ES-I3 (cell line): ENCODE results near the gene MEIG1.
"Not testable (repeated sequence)": the region's sequence is repeated elsewhere in the genome, so short reads cannot be mapped to it uniquely, and the experiment has no call there.

Source experiments
- H3K36me3 ChIP-seq: 2 replicates; pipeline ENCODE4 v1.6.1; 2013; ENCODE audit warnings: mild to moderate bottlenecking, low read length, control low read depth, moderate library complexity; ENCODE audit not compliant: insufficient read depth
- H3K4me1 ChIP-seq: 2 replicates; pipeline ENCODE4 v1.6.1; 2013; ENCODE audit warnings: mild to moderate bottlenecking, control low read depth, low read length; ENCODE audit not compliant: insufficient read depth
- H3K9ac ChIP-seq: 2 replicates; pipeline ENCODE4 v1.6.1; 2013; ENCODE audit warnings: low read depth, mild to moderate bottlenecking, low read length, moderate library complexity
- H3K9me3 ChIP-seq: 2 replicates; pipeline ENCODE4 v1.6.1; 2013; ENCODE audit warnings: mild to moderate bottlenecking, low read length, moderate library complexity; ENCODE audit not compliant: control insufficient read depth, insufficient read depth

Gene MEIG1, protein sequence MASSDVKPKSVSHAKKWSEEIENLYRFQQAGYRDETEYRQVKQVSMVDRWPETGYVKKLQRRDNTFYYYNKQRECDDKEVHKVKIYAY

DNA sequence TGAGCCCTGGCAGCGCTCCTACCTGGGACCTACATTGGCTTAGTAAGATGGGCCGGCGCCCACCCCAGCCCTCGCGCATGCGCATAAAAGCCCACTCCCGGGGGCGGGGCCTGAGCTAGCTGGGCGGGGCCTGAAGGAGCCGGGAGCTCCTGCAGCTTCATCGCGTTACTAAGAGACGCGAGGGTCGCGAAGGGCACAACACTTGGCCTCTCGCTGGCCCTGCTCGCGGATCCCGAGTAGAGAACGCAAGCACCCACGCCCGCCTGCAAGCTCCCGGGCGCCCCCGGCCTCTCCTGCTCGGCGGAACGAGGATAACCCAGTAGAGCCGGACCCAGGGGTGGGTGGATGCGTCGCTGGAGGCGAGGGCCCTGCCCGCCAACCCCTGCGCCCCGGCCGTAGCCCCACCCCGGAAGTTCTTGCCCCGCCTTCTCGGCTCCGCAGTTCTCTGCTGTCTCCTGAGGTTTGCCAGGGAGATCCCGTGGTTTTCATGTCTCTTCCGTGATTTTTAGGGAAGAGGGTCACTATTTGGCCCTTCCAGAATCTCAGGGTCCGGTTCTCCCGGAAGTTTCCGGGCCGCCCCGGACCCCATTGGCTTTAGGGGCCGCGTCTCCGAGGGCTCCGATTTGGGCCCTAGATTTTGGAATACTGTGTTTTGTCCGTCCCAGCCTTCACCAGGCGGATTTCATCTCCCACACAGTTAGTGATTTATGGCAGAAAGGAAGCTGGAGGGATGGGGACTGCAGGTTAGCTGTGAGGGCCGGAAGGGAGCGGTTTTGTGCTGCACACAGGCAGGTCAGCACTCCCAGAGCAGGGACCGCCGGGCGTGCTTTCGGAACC is at the start of gene MEIG1:
Gene MEIG1, plus strand, starts transcription at position 168 of the 837 bp plus-strand sequence. CDS start 7,081 bp downstream, outside the sequence.
- Histone ChIP-seq H3K9ac (peak within 1 kb of the TSS; percentile 61), H3K36me3 (no peaks in the 10 kb centered on the region), H3K9me3 (no peaks in the 10 kb centered on the region), H3K4me1 (no peaks in the 10 kb centered on the region)

DNA sequence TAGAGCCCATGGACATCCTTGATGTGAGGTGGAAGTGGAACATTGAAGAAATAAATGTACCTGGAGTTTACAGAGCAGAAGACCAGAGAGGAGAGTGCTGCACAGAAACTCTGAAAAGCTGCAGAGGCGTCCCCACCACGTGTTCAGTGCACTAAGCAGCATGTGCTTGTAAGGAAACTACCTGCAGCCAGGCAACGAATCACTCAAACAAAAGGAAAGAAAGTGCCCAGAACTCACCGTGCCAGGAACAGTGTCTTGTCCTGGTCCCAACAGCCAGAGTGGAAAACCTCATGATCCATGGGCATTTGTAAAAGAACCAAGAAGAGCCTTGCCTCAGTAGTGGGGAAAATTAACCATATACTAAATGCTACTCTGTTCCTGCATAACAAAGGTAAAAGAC is 48.2 kb upstream of the MEIG1 start:
- Histone ChIP-seq H3K9ac (no peak overlapping the region), H3K9me3 (peaks cover 12% of the 10 kb centered on the region), H3K36me3 (peaks cover 18% of the 10 kb centered on the region), H3K4me1 (no peaks in the 10 kb centered on the region)

DNA sequence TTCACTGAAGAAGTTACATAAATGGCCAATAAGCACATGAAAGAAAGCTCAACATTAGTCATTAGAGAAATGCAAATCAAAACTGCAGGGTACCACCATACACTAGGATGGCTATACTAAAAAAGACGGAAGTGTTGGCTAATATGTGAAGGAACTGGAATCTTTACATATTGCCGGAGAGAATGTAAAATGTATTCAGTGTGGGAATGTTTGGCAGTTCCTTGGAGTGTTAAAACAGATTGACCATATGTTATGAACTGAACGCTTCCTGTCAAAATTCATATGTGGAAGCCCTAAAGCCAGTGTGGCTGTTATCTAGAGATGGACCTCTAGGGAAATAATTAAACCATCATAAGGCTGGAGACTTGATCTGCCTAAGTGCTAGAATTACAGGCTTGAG is 47.4 kb upstream of the MEIG1 start:
- H3K4me1 ChIP-seq: no peaks in the 10 kb centered on the region
- peaks cover 18% of the 10 kb centered on the region; the same call in 1 of the 2 replicates for H3K36me3 ChIP-seq
- H3K9ac ChIP-seq: no peak overlapping the region
- peaks cover 9% of the 10 kb centered on the region for H3K9me3 ChIP-seq

DNA sequence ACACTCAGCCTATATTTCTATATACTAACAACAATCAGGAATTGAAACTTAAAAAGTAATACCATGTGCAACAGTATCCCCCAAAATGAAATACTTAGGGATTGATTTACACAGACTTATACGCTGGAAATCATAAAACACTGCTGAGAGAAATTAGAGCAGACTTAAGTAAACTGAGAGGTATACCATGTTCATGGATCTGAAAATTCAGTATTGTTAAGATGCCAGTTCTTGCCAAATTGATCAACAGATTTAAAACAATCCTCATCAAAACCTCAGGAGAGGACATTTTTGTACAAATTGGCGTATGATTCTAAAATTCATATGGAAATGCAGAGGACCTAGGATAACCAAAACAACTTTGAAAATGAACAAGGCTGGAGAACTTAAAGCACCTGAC is 42.6 kb upstream of the MEIG1 start:
- Histone ChIP-seq H3K4me1 (no peaks in the 10 kb centered on the region), H3K9ac (no peak overlapping the region), H3K36me3 (peaks cover 8% of the 10 kb centered on the region; the same call in 1 of the 2 replicates), H3K9me3 (peaks cover 9% of the 10 kb centered on the region)

DNA sequence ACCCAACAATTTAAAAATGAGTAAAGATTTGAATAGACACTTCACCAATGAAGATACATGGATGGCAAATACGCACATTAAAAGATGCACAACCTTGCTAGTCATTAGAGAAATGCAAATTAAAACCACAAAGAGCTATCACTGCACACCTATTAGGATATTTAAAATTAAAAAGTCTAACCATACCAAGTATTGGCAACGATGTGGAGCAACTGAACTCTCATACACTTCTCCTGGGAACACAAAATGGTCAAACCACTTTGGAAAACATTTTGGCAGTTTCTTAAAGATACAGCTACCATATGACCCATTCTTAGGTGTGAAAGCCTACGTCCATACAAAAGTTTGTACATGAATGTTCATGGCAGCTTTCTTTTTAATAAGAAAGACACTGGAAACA is 41.4 kb upstream of the MEIG1 start:
- Histone ChIP-seq H3K36me3 (peaks cover 8% of the 10 kb centered on the region; the same call in 1 of the 2 replicates), H3K4me1 (no peaks in the 10 kb centered on the region), H3K9me3 (peaks cover 7% of the 10 kb centered on the region; the same call in 1 of the 2 replicates), H3K9ac (no peak overlapping the region)

DNA sequence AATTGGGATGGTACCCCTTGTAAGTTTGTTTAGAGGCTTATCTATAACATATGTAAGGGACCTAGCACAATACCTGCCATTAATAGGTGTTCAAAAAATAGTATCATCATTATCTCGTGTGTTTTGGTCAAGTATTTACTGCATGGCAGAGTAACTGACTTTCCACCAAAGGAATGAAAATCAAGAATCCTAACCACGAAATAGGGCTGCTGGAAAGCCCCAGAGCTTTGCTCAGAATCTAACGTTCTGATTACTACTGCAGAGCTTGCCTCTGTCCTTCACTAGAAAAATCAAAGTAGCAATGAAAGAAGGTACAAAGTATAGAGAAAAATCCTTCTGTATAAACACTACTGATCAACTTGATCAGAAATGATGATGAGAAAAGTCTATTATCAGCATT is 40.2 kb upstream of the MEIG1 start:
- no peak overlapping the region for H3K9ac ChIP-seq
- H3K9me3 ChIP-seq: peaks cover 7% of the 10 kb centered on the region; the same call in 1 of the 2 replicates
- no peaks in the 10 kb centered on the region for H3K4me1 ChIP-seq
- peaks cover 8% of the 10 kb centered on the region; the same call in 1 of the 2 replicates for H3K36me3 ChIP-seq

DNA sequence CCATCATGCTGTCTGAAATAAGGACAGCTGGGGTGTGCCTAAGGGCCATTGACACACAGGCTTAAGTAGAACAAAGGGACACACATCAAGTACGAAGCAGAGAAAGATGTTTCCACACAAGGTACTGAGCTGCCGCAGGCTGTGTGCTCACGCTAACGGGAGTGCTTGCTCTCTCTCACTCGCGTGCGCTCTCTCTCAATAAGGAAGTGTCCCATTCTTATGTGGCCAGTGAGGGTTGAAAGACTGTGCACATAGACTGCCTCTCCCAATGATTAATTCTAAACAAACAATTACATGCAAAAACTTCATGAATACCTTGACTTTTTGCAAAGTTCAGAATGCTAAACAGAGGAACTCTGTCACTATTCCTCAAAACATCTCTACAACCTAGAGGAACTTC is 35.2 kb upstream of the MEIG1 start:
- no peaks in the 10 kb centered on the region for H3K4me1 ChIP-seq
- H3K36me3 ChIP-seq: peaks cover 8% of the 10 kb centered on the region; the same call in 1 of the 2 replicates
- no peaks in the 10 kb centered on the region for H3K9me3 ChIP-seq
- H3K9ac ChIP-seq: no peak overlapping the region

DNA sequence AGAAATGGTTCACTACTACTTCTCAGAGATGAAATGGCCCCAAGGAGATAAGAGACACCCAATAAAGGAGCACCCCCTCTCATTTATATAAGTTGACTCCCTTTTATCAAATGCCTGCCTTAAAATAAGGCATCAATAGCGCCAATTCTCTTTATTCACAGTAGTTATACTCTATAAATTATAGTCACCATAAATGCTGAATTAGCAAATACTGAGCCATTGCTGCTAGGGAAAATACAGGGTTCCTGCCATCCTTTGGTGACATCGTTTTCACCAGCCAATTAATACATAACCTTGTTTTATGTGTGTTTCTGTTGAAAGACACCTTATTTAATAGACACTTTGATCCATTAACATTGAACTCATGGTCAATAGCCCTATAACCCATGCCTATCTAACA is 33.9 kb upstream of the MEIG1 start:
- H3K9ac ChIP-seq: no peak overlapping the region
- H3K9me3 ChIP-seq: no peaks in the 10 kb centered on the region
- H3K36me3 ChIP-seq: no peaks in the 10 kb centered on the region
- no peaks in the 10 kb centered on the region for H3K4me1 ChIP-seq

DNA sequence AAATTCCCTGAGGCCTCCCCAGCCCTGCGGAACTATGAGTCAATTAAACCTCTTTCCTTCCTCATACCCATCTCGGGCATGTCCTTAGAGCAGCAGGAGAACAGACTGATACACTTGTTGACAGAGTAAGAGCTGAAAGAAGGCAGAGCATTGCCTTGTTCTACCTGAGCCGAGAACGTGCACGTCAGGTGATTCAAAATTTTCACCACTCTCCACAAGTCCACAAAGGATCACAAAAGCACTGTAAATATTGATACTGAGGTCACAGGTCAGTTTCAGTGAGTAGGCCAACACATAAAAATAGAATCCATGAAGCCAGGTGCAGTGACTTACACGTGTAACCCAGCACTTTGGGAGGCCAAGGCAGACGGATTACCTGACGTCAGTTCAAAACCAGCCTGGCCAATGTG is 33.1 kb upstream of the MEIG1 start:
- H3K36me3 ChIP-seq: no peaks in the 10 kb centered on the region
- H3K9ac ChIP-seq: no peak overlapping the region
- H3K9me3 ChIP-seq: no peaks in the 10 kb centered on the region
- H3K4me1 ChIP-seq: no peaks in the 10 kb centered on the region

DNA sequence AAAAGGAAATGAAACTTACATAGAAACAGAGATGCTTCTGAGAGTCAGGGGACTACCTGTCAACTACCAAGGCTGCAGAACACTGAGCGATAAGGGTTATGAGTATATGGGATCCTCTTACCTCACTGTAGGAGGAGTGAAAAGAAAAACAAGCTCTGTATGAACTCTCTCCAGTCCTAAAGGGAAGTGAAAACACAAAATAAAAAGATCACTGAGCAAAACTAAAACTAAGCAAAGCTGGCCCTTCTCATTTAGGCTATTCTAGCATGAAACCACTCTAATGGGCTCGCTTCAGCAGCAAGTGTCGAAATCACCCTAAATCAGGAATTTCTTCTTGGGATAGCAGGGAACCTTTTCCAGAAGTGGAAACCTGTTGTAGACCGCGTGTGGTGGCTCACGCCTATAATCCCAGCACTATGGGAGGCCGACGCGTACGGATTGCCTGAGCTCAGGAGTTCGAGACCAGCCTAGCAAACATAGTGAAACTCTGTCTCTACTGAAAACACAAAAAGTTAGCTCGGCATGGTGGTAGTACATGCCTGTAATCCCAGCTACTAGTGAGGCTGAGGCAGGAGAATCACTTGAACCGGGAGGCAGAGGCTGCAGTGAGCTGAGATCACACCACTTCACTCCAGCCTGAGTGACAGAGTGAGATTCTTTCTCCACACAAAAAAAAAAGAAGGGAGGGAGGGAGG is 32.3 kb upstream of the MEIG1 start:
- Histone ChIP-seq H3K36me3 (no peaks in the 10 kb centered on the region), H3K9ac (no peak overlapping the region), H3K4me1 (no peaks in the 10 kb centered on the region), H3K9me3 (no peaks in the 10 kb centered on the region)

DNA sequence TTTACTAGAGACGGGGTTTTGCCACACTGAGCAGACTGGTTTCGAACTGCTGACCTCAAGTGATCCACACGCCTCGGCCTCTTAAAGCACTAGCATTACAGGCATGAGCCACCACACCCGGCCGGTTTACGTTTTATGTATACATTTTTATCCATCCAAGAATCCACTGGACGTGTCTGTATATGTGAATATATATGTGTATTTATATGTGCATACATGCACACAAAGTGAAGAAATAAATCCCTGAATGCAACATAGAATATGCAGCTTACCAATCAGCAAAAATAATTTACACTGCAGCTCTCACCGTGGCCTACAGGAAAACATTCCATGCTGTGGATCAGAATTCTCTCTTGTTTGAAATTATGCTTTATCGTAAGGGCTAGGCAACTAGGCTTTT is 28.6 kb upstream of the MEIG1 start:
- Histone ChIP-seq H3K4me1 (no peaks in the 10 kb centered on the region), H3K36me3 (no peaks in the 10 kb centered on the region)

DNA sequence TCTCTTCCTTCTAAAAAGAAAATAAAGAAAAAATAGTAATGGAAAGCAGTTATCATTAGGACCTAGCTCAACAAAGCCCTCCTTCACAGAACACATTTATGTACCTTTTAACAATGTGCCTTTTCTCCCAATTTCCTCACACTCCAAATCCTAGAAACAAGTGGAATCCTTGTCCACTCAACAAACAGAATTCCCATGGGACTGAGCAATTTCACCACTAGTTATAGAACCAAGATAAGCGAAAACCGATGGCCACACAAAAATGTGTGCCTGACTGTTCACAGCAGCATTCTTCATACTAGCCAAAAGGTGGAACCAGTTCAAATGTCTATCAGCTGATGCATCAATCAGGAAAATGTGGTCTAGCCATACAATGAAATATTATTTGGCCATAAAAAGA is 22.6 kb upstream of the MEIG1 start:
- Histone ChIP-seq H3K9me3 (no peaks in the 10 kb centered on the region), H3K4me1 (no peaks in the 10 kb centered on the region), H3K36me3 (no peaks in the 10 kb centered on the region), H3K9ac (no peak overlapping the region)

More for the DNA sequence above, 28.6 kb upstream of the MEIG1 start:
- H3K9me3 ChIP-seq: no peaks in the 10 kb centered on the region
- H3K9ac ChIP-seq: no peak overlapping the region

DNA sequence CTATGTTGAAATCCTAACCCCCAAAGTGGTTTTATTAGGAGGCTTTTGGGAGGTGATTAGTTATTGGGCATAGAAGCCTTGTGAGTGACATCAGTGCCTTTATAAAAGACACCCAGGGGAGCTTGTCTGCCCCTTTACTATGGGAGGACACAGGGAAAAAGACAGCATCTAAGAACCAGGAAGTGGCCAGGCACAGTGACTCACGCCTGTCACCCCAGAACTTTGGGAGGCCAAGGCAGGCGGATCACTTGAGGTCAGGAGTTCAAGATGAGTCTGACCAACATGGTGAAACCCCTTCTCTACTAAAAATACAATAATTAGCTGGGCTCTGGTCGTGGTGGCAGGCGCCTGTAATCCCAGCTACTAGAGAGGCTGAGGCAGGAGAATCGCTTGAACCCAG is 20.2 kb upstream of the MEIG1 start:
- H3K36me3 ChIP-seq, H3K4me1 ChIP-seq, H3K9ac ChIP-seq, H3K9me3 ChIP-seq: not testable (repeated sequence)

DNA sequence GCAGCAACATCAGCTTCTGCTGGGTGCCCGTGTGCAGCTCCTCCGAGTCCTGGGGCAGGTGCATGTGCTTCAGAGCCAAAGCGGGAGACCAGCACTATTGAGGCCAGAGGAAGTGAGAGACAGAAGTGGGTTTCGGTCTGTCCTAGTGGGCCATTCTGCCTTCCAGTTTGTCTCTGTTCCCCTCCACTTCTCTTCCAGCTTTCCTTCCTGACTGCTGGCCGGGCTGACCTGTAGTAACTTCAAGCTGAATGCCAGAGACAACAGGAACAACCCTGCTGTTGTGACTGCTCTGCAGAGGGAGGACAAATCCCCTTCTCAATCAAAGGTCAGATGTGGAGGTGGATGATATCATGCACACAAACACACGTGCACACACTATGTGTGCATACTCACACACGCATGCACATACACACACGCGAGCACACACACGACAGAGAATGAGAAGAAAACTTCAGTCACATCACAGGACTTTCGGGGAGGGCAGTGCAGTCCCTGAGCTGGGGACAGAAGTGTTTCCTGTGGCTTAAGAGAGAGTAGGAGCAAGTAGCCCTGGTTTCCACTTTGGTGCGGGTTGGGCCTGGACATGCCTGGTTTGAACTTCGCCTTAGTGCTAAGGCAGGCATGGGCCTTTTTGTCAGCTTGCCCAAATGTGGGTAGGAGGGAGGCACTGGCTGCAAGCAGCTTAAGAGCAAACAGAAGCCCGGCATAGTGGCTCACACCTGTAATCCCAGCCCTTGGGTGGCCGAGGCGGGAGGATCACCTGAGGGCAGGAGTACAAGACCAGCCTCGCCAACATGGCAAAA is 16.8 kb upstream of the MEIG1 start:
- H3K9me3 ChIP-seq, H3K36me3 ChIP-seq, H3K4me1 ChIP-seq, H3K9ac ChIP-seq: not testable (repeated sequence)
